HepG2 (cell line): ENCODE data around the gene HEXIM1. TPM values are rescaled to one million over a fixed set of nuclear protein-coding genes. Genes with fewer than 3 reads are reported as not detected.
A peak's percentile ranks its signal among the peaks of the same experiment; 100 is the strongest.

Source experiments
- ATF7 ChIP-seq, 2 experiments: fragments of 450-650 bp in 1 of 2; sonication (generic) in 1 of 2; formaldehyde crosslinking in 1 of 2; IDR thresholded peaks; 2 replicates each; pipeline versions ENCODE4 v1.4.0 to v1.6.1; 2016 to 2020; ENCODE audit warnings: antibody characterized with exemption in 1 of 2, mild to moderate bottlenecking in 1 of 2, missing genetic modification reagents in 1 of 2
- BRD4 ChIP-seq: sonication (generic); formaldehyde crosslinking; IDR thresholded peaks from 2 replicates; pipeline ENCODE4 v1.4.0; 2020; ENCODE audit warnings: missing genetic modification reagents
- CC2D1A ChIP-seq: sonication (generic); formaldehyde crosslinking; IDR thresholded peaks from 2 replicates; pipeline ENCODE4 v1.8.1; 2023; ENCODE audit warnings: mild to moderate bottlenecking, missing genetic modification reagents
- JDP2 ChIP-seq: sonication (generic); formaldehyde crosslinking; IDR thresholded peaks from 2 replicates; pipeline ENCODE4 v1.8.1; 2022; ENCODE audit warnings: missing genetic modification reagents, borderline replicate concordance
- KMT2A ChIP-seq: sonication (generic); formaldehyde crosslinking; IDR thresholded peaks from 2 replicates; pipeline ENCODE4 v1.4.0; 2020; ENCODE audit warnings: missing genetic modification reagents
- MIER2 ChIP-seq: IDR thresholded peaks from 2 replicates; pipeline ENCODE4 v1.6.1; 2016; ENCODE audit warnings: missing biosample characterization, missing genetic modification reagents
- NFE2L1 ChIP-seq: sonication (generic); formaldehyde crosslinking; IDR thresholded peaks from 2 replicates; pipeline ENCODE4 v1.4.0; 2020; ENCODE audit warnings: missing genetic modification reagents, mild to moderate bottlenecking, borderline replicate concordance
- PAWR ChIP-seq: sonication (generic); formaldehyde crosslinking; IDR thresholded peaks from 2 replicates; pipeline ENCODE4 v1.4.0; 2020; ENCODE audit warnings: missing genetic modification reagents, mild to moderate bottlenecking, borderline replicate concordance
- RAD51 ChIP-seq: fragments of 450-650 bp; IDR thresholded peaks from 2 replicates; pipeline ENCODE4 v1.6.1; 2016; ENCODE audit warnings: borderline replicate concordance
- ZFP36L2 ChIP-seq: sonication (generic); formaldehyde crosslinking; IDR thresholded peaks from 2 replicates; pipeline ENCODE4 v1.4.0; 2020; ENCODE audit warnings: missing genetic modification reagents
- ZKSCAN8 ChIP-seq: IDR thresholded peaks from 2 replicates; pipeline ENCODE4 v1.6.1; 2016; ENCODE audit warnings: borderline replicate concordance, missing genetic modification reagents, missing compliant biosample characterization
- ZNF33A ChIP-seq: sonication (generic); formaldehyde crosslinking; IDR thresholded peaks from 2 replicates; pipeline ENCODE4 v1.5.1; 2020; ENCODE audit warnings: missing genetic modification reagents, mild to moderate bottlenecking, moderate library complexity, borderline replicate concordance
- ZNF598 ChIP-seq: sonication (generic); formaldehyde crosslinking; IDR thresholded peaks from 2 replicates; pipeline ENCODE4 v1.5.1; 2020; ENCODE audit warnings: mild to moderate bottlenecking, missing genetic modification reagents, borderline replicate concordance
- ZNF670 ChIP-seq: sonication (generic); formaldehyde crosslinking; IDR thresholded peaks from 2 replicates; pipeline ENCODE4 v1.8.0; 2022; ENCODE audit warnings: mild to moderate bottlenecking, missing genetic modification reagents, borderline replicate concordance
- polyA plus RNA-seq, 8 experiments: library from polyadenylated mRNA; depleted of rRNA in 3 of 8; stranded (reverse) in 7 of 8; unstranded in 1 of 8; fragments of >200 nt; fragmentation: Illumina TruSeq in 4 of 8; extraction: Trizol in 4 of 8; gene quantifications; 2 replicates each; pipeline versions ENCODE4 v1.2.1 to v1.2.3, GENCODE V29; 2011 to 2016; ENCODE audit warnings: low read depth in 4 of 8, missing spikeins in 1 of 8, mixed read lengths in 1 of 8; ENCODE audit not compliant: insufficient read depth in 1 of 8
- total RNA-seq, 5 experiments: library from RNA; depleted of rRNA; stranded (reverse); fragments of >200 nt; fragmentation: Illumina TruSeq; extraction: Trizol; gene quantifications; 2 replicates each; pipeline ENCODE4 v1.2.3, GENCODE V29; 2016; ENCODE audit warnings: low read depth in 1 of 5
- TF ChIP-seq, protein P1 (sequence below): IDR thresholded peaks from 2 replicates; pipeline ENCODE4 v1.6.1; 2016; ENCODE audit warnings: missing genetic modification reagents, missing compliant biosample characterization
- TF ChIP-seq, protein P2 (sequence below): sonication (generic); formaldehyde crosslinking; IDR thresholded peaks from 2 replicates; pipeline ENCODE4 v1.4.0; 2020; ENCODE audit warnings: missing genetic modification reagents, borderline replicate concordance
- TF ChIP-seq, protein P3 (sequence below): IDR thresholded peaks from 2 replicates; pipeline ENCODE4 v1.6.1; 2016; ENCODE audit warnings: missing compliant biosample characterization, missing genetic modification reagents, borderline replicate concordance
- TF ChIP-seq, protein P4 (sequence below): sonication (generic); formaldehyde crosslinking; IDR thresholded peaks from 2 replicates; pipeline ENCODE4 v1.8.0; 2022; ENCODE audit warnings: mild to moderate bottlenecking, missing genetic modification reagents
- TF ChIP-seq, protein P5 (sequence below): IDR thresholded peaks from 2 replicates; pipeline ENCODE4 v1.6.1; 2016; ENCODE audit warnings: low read depth

The HEXIM1 gene
- total and polyA plus RNA-seq, 2 of the 13 experiments (the other 11 are each of a cell fraction or from before 2014, with no cell fraction given), result 10.5 to 16.6 TPM

DNA sequence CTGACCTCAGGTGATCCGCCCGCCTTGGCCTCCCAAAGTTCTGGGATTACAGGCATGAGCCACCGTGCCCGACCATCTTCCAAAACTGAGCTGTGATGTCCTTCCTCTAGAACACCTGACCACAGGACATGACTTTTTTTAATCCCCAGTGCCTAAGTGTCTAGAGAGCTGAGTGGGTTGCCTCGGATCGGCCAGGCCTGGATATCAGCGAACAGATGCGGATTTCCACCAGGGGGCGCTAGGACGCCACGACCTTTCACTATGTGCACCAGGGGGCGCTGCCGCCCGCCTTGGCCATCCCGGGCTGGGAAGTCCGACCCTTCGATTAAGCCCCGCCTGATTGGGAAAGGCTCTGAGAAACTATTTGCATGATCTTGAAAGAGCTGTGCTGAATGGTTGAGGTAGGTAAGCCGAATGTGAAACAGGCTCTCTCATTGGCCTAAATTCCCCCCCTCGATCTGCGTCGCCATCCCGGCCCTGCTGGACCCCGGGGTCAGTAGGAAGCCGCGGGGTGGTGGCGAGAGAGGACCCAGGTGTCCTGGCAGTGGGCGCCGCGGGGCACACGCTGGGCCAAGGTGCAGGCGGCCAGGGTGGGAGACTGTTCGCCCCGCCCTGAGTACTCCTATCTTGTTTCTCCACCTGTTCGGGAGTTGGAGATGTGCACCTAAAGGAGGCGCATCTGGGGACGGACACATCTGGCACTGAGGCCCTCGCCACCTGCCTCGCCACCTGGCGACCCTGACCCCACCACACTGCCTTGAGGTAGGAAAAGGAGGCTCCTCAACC, 12.9 kb upstream of the HEXIM1 start, which contains the start of gene ACBD4 (continued):
- TF ChIP-seq ZFP36L2 (CRISPR knock-in tag), result peak; percentile 91
- TF ChIP-seq, protein P1, sequence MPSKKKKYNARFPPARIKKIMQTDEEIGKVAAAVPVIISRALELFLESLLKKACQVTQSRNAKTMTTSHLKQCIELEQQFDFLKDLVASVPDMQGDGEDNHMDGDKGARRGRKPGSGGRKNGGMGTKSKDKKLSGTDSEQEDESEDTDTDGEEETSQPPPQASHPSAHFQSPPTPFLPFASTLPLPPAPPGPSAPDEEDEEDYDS (CRISPR knock-in tag), result peak; percentile 86
- TF ChIP-seq BRD4 (CRISPR knock-in tag), result peak; percentile 92
- TF ChIP-seq RAD51, result no peak
- TF ChIP-seq ZKSCAN8, result peak; percentile 94; the same call in 1 of the 2 replicates
- peak; percentile 85; the same call in 1 of the 2 replicates for TF ChIP-seq ZNF33A
- TF ChIP-seq MIER2 (CRISPR knock-in tag), result peak; percentile 75
- TF ChIP-seq ZNF598 (CRISPR knock-in tag), result peak; percentile 98
- peak; percentile 60; the same call in 1 of the 2 replicates for TF ChIP-seq PAWR (CRISPR knock-in tag)
- TF ChIP-seq, protein P2, sequence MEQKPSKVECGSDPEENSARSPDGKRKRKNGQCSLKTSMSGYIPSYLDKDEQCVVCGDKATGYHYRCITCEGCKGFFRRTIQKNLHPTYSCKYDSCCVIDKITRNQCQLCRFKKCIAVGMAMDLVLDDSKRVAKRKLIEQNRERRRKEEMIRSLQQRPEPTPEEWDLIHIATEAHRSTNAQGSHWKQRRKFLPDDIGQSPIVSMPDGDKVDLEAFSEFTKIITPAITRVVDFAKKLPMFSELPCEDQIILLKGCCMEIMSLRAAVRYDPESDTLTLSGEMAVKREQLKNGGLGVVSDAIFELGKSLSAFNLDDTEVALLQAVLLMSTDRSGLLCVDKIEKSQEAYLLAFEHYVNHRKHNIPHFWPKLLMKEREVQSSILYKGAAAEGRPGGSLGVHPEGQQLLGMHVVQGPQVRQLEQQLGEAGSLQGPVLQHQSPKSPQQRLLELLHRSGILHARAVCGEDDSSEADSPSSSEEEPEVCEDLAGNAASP (CRISPR knock-in tag), result peak; percentile 81; the same call in 1 of the 2 replicates
- no peak for TF ChIP-seq NFE2L1 (CRISPR knock-in tag)
- peak; percentile 93; the same call in 1 of the 2 replicates for TF ChIP-seq ZNF670 (CRISPR knock-in tag)
- TF ChIP-seq, protein P3, sequence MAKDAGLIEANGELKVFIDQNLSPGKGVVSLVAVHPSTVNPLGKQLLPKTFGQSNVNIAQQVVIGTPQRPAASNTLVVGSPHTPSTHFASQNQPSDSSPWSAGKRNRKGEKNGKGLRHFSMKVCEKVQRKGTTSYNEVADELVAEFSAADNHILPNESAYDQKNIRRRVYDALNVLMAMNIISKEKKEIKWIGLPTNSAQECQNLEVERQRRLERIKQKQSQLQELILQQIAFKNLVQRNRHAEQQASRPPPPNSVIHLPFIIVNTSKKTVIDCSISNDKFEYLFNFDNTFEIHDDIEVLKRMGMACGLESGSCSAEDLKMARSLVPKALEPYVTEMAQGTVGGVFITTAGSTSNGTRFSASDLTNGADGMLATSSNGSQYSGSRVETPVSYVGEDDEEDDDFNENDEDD, result peak; percentile 83; the same call in 1 of the 2 replicates
- TF ChIP-seq KMT2A (CRISPR knock-in tag), result peak; percentile 82
- TF ChIP-seq, protein P4, sequence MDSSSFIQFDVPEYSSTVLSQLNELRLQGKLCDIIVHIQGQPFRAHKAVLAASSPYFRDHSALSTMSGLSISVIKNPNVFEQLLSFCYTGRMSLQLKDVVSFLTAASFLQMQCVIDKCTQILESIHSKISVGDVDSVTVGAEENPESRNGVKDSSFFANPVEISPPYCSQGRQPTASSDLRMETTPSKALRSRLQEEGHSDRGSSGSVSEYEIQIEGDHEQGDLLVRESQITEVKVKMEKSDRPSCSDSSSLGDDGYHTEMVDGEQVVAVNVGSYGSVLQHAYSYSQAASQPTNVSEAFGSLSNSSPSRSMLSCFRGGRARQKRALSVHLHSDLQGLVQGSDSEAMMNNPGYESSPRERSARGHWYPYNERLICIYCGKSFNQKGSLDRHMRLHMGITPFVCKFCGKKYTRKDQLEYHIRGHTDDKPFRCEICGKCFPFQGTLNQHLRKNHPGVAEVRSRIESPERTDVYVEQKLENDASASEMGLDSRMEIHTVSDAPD (CRISPR knock-in tag), result no peak
- TF ChIP-seq ATF7 (IDR thresholded peaks at IDR 0.05), result no peak
- no peak for TF ChIP-seq ATF7 (CRISPR knock-in tag; IDR thresholded peaks at IDR 0.05)
- no peak for TF ChIP-seq CC2D1A (CRISPR knock-in tag)
- TF ChIP-seq JDP2 (CRISPR knock-in tag), result no peak
- TF ChIP-seq, protein P5, sequence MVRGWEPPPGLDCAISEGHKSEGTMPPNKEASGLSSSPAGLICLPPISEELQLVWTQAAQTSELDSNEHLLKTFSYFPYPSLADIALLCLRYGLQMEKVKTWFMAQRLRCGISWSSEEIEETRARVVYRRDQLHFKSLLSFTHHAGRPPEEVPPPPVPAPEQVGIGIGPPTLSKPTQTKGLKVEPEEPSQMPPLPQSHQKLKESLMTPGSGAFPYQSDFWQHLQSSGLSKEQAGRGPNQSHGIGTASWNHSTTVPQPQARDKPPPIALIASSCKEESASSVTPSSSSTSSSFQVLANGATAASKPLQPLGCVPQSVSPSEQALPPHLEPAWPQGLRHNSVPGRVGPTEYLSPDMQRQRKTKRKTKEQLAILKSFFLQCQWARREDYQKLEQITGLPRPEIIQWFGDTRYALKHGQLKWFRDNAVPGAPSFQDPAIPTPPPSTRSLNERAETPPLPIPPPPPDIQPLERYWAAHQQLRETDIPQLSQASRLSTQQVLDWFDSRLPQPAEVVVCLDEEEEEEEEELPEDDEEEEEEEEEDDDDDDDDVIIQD (CRISPR knock-in tag), result peak; percentile 91
